T-helper 1 cell treated with Interleukin-12 subunit alpha and Interleukin-12 subunit beta and Interleukin-4 antibody, amounts not matched to agents 30 μg/mL and 1 μg/mL, for 36 hours (primary cell): ENCODE measurements around the gene MYO7B.

ENCODE experiments used
- H3K27ac Mint-ChIP-seq: one replicate; pipeline ENCODE4 v1.8.0; 2021; ENCODE audit warnings: mild to moderate bottlenecking, mixed read lengths
- H3K27me3 Mint-ChIP-seq: one replicate; pipeline ENCODE4 v1.8.0; 2021; ENCODE audit warnings: low read depth, mixed read lengths
- H3K36me3 Mint-ChIP-seq: one replicate; pipeline ENCODE4 v1.8.0; 2021; ENCODE audit warnings: low read depth, mixed read lengths
- H3K4me1 Mint-ChIP-seq: one replicate; pipeline ENCODE4 v1.8.0; 2021; ENCODE audit warnings: low read depth, mixed read lengths
- H3K4me3 Mint-ChIP-seq: one replicate; pipeline ENCODE4 v1.8.0; 2021; ENCODE audit warnings: mild to moderate bottlenecking, moderate library complexity, mixed read lengths
- H3K9me3 Mint-ChIP-seq: one replicate; pipeline ENCODE4 v1.8.0; 2021; ENCODE audit warnings: mixed read lengths

Gene MYO7B

GRCh38 chr2:127628767-127629614, 93.5 kb downstream of the MYO7B start:
- Mint-ChIP-seq H3K27ac (no peak overlapping the region), H3K4me1 (no peaks in the 10 kb centered on the region), H3K4me3 (no peak overlapping the region), H3K27me3 (no peaks in the 10 kb centered on the region), H3K9me3 (no peaks in the 10 kb centered on the region), H3K36me3 (no peaks in the 10 kb centered on the region)

- no peak overlapping the region for H3K4me3 Mint-ChIP-seq
- no peaks in the 10 kb centered on the region for H3K27me3 Mint-ChIP-seq
- H3K9me3 Mint-ChIP-seq = no peaks in the 10 kb centered on the region
- no peaks in the 10 kb centered on the region for H3K4me1 Mint-ChIP-seq
- H3K27ac Mint-ChIP-seq = no peak overlapping the region
- no peaks in the 10 kb centered on the region for H3K36me3 Mint-ChIP-seq
These were observed 94.2 kb downstream of the MYO7B start for GRCh38 chr2:127629637-127630036.

GRCh38 chr2:127630096-127630863, 94.8 kb downstream of the MYO7B start:
- no peaks in the 10 kb centered on the region for H3K36me3 Mint-ChIP-seq
- H3K4me3 Mint-ChIP-seq = no peak overlapping the region
- H3K27ac Mint-ChIP-seq = no peak overlapping the region
- no peaks in the 10 kb centered on the region for H3K9me3 Mint-ChIP-seq
- H3K27me3 Mint-ChIP-seq = no peaks in the 10 kb centered on the region
- no peaks in the 10 kb centered on the region for H3K4me1 Mint-ChIP-seq

GRCh38 chr2:127630864-127631540, 95.5 kb downstream of the MYO7B start:
- no peaks in the 10 kb centered on the region for H3K9me3 Mint-ChIP-seq
- H3K27me3 Mint-ChIP-seq = no peaks in the 10 kb centered on the region
- no peak overlapping the region for H3K4me3 Mint-ChIP-seq
- H3K4me1 Mint-ChIP-seq = no peaks in the 10 kb centered on the region
- no peak overlapping the region for H3K27ac Mint-ChIP-seq
- H3K36me3 Mint-ChIP-seq = no peaks in the 10 kb centered on the region

- peaks cover under 1% of the 10 kb centered on the region for H3K4me1 Mint-ChIP-seq
- no peaks in the 10 kb centered on the region for H3K9me3 Mint-ChIP-seq
- no peak overlapping the region for H3K27ac Mint-ChIP-seq
- no peaks in the 10 kb centered on the region for H3K36me3 Mint-ChIP-seq
- no peak overlapping the region for H3K4me3 Mint-ChIP-seq
- H3K27me3 Mint-ChIP-seq = no peaks in the 10 kb centered on the region
These were observed 96.1 kb downstream of the MYO7B start for GRCh38 chr2:127631541-127631996.

- H3K4me3 Mint-ChIP-seq = no peak overlapping the region
- H3K27ac Mint-ChIP-seq = no peak overlapping the region
- peaks cover 3% of the 10 kb centered on the region for H3K4me1 Mint-ChIP-seq
- no peaks in the 10 kb centered on the region for H3K27me3 Mint-ChIP-seq
- no peaks in the 10 kb centered on the region for H3K9me3 Mint-ChIP-seq
- no peaks in the 10 kb centered on the region for H3K36me3 Mint-ChIP-seq
These were observed 96.6 kb downstream of the MYO7B start for GRCh38 chr2:127631997-127632581.

- Mint-ChIP-seq H3K4me3 (no peak overlapping the region), H3K9me3 (no peaks in the 10 kb centered on the region), H3K36me3 (no peaks in the 10 kb centered on the region), H3K4me1 (peaks cover 5% of the 10 kb centered on the region), H3K27me3 (no peaks in the 10 kb centered on the region), H3K27ac (no peak overlapping the region)
These were observed 97.4 kb downstream of the MYO7B start for GRCh38 chr2:127632592-127633489.

GRCh38 chr2:127633556-127634065, 98.1 kb downstream of the MYO7B start:
- Mint-ChIP-seq H3K36me3 (no peaks in the 10 kb centered on the region), H3K4me3 (no peak overlapping the region), H3K27ac (no peak overlapping the region), H3K4me1 (peaks cover 10% of the 10 kb centered on the region), H3K9me3 (no peaks in the 10 kb centered on the region), H3K27me3 (no peaks in the 10 kb centered on the region)

- H3K27ac Mint-ChIP-seq = no peak overlapping the region
- H3K9me3 Mint-ChIP-seq = no peaks in the 10 kb centered on the region
- H3K27me3 Mint-ChIP-seq = no peaks in the 10 kb centered on the region
- H3K36me3 Mint-ChIP-seq = no peaks in the 10 kb centered on the region
- no peak overlapping the region for H3K4me3 Mint-ChIP-seq
- H3K4me1 Mint-ChIP-seq = peaks cover 10% of the 10 kb centered on the region
These were observed 98.7 kb downstream of the MYO7B start for GRCh38 chr2:127634066-127634617.

GRCh38 chr2:127634626-127635379, 99.3 kb downstream of the MYO7B start:
- H3K9me3 Mint-ChIP-seq = no peaks in the 10 kb centered on the region
- H3K4me1 Mint-ChIP-seq = peaks cover 13% of the 10 kb centered on the region
- no peak overlapping the region for H3K4me3 Mint-ChIP-seq
- H3K27me3 Mint-ChIP-seq = no peaks in the 10 kb centered on the region
- no peaks in the 10 kb centered on the region for H3K36me3 Mint-ChIP-seq
- H3K27ac Mint-ChIP-seq = no peak overlapping the region

- no peaks in the 10 kb centered on the region for H3K9me3 Mint-ChIP-seq
- no peaks in the 10 kb centered on the region for H3K36me3 Mint-ChIP-seq
- H3K27me3 Mint-ChIP-seq = no peaks in the 10 kb centered on the region
- H3K27ac Mint-ChIP-seq = no peak overlapping the region
- H3K4me1 Mint-ChIP-seq = peaks cover 15% of the 10 kb centered on the region
- no peak overlapping the region for H3K4me3 Mint-ChIP-seq
These were observed 100.1 kb downstream of the MYO7B start for GRCh38 chr2:127635380-127636237.
